Fibroblast of lung (primary cell): ENCODE data around the gene CACNA2D3.

Experiments
- CTCF ChIP-seq, 2 donors: IDR thresholded peaks in 1 of 2; conservative IDR thresholded peaks in 1 of 2; 1 replicate in 1 of 2; 2 replicates in 1 of 2; pipeline ENCODE4 v1.5.1; 2011 to 2012; ENCODE audit warnings: low read length in 2 of 2, control low read depth in 1 of 2, inconsistent platforms in 1 of 2, low read depth in 1 of 2, mild to moderate bottlenecking in 1 of 2
- EZH2 ChIP-seq: IDR thresholded peaks from 2 replicates; pipeline ENCODE4 v1.5.1; 2012; ENCODE audit warnings: low read length, control low read depth, mild to moderate bottlenecking; ENCODE audit errors: missing control alignments

- TF ChIP-seq CTCF (conservative IDR thresholded peaks at IDR 0.05 in 1 of 2, IDR thresholded peaks at IDR 0.05 in 1 of 2; ENCODE audit: low read depth in 1 of 2, low read length in 2 of 2) (no peak), EZH2 (no peak)
Measured at GRCh38 chr3:54817628-54818027, 695.3 kb downstream of the CACNA2D3 start.
